ENCODE data around the gene LPCAT4. TPM values are rescaled to one million over a fixed set of nuclear protein-coding genes. Genes with fewer than 3 reads are reported as not detected.

LPCAT4 gene
- total and polyA plus RNA-seq, 9 of the 15 experiments (the other 6 are each of a cell fraction or from before 2014, with no cell fraction given): 7.3 to 34.3 (median 14.4) TPM

DNA sequence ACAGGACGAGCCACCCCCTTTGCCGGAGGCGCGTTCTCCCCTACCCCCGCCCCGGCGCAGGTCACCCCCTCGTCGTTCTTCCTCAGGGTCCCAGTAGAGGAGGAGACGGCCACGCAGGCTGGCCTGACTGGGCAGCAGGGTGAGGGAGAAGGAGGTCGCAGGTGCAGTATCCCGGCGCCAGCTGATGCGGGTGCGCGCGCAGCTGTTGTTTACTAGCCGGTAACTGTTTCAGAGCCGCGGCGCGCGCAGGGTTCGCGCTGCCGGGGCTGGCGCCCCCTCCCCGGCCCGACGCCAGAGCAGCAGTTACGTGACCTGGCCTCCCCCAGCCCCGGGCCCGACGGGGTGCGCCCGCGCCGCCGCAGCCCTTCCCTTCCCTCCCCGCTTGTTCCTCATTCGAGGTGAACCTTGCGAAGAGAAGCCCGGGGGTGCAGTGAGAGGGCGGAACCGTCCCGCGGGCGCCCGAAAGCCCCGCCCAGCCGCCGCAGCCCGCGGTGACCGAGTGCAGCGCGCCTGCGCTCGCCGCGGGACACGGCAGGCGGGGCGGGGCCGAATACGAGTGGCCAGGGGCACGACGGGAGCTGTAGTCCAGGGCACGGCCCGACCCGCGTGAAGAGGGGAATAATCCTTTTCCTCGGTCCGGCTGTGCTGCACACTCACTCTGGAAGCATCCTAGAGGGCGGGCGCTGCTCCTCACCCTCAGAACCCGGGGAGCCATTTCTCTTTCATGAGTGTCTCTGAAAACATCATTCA, 29.3 kb downstream of the LPCAT4 start, which contains the start of gene SLC12A6 (continued):
- peak; percentile 47; the same call in 1 of the 2 replicates for TF ChIP-seq ESRRA (IDR thresholded peaks at IDR 0.05; ENCODE audit: borderline replicate concordance, low read depth)
- peak; percentile 89 for TF ChIP-seq DACH1 (IDR thresholded peaks at IDR 0.05; ENCODE audit: partially characterized antibody)
- TF ChIP-seq NCOA6 (IDR thresholded peaks at IDR 0.05): peak; percentile 77
- TF ChIP-seq, protein P1, sequence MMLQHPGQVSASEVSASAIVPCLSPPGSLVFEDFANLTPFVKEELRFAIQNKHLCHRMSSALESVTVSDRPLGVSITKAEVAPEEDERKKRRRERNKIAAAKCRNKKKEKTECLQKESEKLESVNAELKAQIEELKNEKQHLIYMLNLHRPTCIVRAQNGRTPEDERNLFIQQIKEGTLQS (IDR thresholded peaks at IDR 0.05): no peak
- TF ChIP-seq, protein P1 (CRISPR knock-in tag; conservative IDR thresholded peaks at IDR 0.05): 0 out of 2 replicates have a peak, but pooled peaks have one; percentile 73
- TF ChIP-seq CTBP1 (IDR thresholded peaks at IDR 0.05; ENCODE audit: borderline replicate concordance): peak; percentile 75; the same call in 1 of the 2 replicates
- TF ChIP-seq HNRNPLL (IDR thresholded peaks at IDR 0.05; ENCODE audit: low read depth, low read length, poor library complexity, severe bottlenecking): peak; percentile 61
- TF ChIP-seq, protein P2, sequence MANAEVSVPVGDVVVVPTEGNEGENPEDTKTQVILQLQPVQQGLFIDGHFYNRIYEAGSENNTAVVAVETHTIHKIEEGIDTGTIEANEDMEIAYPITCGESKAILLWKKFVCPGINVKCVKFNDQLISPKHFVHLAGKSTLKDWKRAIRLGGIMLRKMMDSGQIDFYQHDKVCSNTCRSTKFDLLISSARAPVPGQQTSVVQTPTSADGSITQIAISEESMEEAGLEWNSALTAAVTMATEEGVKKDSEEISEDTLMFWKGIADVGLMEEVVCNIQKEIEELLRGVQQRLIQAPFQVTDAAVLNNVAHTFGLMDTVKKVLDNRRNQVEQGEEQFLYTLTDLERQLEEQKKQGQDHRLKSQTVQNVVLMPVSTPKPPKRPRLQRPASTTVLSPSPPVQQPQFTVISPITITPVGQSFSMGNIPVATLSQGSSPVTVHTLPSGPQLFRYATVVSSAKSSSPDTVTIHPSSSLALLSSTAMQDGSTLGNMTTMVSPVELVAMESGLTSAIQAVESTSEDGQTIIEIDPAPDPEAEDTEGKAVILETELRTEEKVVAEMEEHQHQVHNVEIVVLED (CRISPR knock-in tag; IDR thresholded peaks at IDR 0.05): peak; percentile 70; the same call in 1 of the 2 replicates
- peak; percentile 78; the same call in 1 of the 2 replicates for TF ChIP-seq TARDBP (IDR thresholded peaks at IDR 0.05)
- TF ChIP-seq ZNF586 (CRISPR knock-in tag; conservative IDR thresholded peaks at IDR 0.05): no peak
- TF ChIP-seq, protein P3, sequence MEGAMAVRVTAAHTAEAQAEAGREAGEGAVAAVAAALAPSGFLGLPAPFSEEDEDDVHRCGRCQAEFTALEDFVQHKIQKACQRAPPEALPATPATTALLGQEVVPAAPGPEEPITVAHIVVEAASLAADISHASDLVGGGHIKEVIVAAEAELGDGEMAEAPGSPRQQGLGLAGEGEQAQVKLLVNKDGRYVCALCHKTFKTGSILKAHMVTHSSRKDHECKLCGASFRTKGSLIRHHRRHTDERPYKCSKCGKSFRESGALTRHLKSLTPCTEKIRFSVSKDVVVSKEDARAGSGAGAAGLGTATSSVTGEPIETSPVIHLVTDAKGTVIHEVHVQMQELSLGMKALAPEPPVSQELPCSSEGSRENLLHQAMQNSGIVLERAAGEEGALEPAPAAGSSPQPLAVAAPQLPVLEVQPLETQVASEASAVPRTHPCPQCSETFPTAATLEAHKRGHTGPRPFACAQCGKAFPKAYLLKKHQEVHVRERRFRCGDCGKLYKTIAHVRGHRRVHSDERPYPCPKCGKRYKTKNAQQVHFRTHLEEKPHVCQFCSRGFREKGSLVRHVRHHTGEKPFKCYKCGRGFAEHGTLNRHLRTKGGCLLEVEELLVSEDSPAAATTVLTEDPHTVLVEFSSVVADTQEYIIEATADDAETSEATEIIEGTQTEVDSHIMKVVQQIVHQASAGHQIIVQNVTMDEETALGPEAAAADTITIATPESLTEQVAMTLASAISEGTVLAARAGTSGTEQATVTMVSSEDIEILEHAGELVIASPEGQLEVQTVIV (CRISPR knock-in tag; IDR thresholded peaks at IDR 0.05; ENCODE audit: borderline replicate concordance): no peak
- peak; percentile 79 for TF ChIP-seq FOXP1 (CRISPR knock-in tag; IDR thresholded peaks at IDR 0.05)

Measured in K562 (cell line).